SKM-1 treated with dmso at 0.1 percent for 144 hours (cell line): Measurements from ENCODE around the gene GOLGA6D.
"Not testable (repeated sequence)": the region's sequence is repeated elsewhere in the genome, so short reads cannot be mapped to it uniquely, and the experiment has no call there.

ENCODE experiments used
- DNase-seq: peaks from one replicate; lab custom pipeline; 2025; ENCODE audit not compliant: unreplicated experiment; lab: John Stamatoyannopoulos, UW

GOLGA6D gene, protein sequence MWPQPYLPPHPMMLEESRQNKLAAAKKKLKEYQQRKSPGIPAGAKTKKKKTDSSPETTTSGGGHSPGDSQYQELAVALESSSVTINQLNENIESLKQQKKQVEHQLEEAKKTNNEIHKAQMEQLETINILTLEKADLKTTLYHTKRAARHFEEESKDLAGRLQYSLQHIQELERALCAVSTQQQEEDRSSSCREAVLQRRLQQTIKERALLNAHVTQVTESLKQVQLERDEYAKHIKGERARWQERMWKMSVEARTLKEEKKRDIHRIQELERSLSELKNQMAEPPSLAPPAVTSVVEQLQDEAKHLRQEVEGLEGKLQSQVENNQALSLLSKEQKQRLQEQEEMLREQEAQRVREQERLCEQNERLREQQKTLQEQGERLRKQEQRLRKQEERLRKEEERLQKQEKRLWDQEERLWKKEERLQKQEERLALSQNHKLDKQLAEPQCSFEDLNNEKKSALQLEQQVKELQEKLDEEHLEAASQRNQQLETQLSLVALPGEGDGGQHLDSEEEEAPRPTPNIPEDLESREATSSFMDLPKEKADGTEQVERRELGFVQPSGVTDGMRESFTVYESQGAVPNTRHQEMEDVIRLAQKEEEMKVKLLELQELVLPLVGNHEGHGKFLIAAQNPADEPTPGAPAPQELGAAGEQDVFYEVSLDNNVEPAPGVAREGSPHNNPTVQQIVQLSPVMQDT

DNA sequence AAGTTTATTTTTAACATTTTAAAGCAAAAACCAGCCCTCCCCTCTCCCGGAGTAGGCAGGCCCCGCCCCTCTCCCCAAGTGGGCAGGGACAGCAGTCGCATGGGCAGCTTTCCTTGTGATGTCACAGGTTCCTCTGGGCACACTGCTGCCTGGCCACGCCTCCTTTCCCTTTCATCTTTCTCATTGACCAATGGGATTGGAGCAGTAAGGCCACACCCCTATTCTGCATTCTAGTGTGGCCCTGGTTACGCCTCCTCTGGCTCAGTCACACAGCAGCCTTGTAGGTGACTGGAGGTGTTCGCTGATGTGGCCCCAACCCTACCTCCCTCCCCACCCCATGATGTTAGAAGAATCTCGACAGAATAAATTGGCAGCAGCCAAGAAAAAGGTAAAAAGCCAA lies at the start of gene GOLGA6D:
Gene GOLGA6D (plus strand): TSS at position 264 of the 400 bp plus-strand sequence. CDS start 41 bp downstream, at position 305.
- DNase-seq = not testable (repeated sequence)

DNA sequence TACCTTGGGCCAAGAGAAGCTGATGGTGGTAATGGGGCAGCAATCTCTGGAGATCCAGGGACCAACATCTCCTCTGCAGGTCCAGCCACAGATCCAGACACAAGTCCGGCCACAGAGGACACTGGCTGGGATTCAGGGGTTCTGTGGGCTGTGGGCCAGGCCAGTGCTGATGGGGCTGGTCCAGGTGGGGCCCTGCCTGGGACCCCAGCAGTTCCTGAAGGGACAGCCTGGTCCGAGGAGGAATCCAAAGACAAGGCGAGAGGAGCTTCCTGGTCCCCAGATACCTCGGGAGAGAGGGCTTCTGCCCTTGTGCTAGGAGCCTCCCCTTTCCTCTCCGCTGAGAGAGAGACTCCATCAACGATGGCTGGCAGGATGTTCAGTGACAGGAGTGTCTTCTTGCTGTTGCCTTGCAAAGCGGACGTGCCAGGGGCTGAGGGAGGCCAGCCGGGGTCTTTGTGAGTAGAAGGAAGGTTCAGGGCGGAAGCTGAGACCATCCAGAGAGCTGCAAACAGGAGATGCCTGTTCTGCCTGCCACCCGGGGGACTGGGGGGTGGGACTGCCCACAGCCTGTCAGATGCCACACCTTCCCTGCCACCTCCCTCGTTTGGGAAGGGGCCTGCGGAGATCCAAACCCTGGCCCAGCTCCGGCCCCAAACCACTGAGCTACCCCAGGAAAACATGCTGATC lies 49.0 kb upstream of the GOLGA6D start:
- no peak for DNase-seq

DNA sequence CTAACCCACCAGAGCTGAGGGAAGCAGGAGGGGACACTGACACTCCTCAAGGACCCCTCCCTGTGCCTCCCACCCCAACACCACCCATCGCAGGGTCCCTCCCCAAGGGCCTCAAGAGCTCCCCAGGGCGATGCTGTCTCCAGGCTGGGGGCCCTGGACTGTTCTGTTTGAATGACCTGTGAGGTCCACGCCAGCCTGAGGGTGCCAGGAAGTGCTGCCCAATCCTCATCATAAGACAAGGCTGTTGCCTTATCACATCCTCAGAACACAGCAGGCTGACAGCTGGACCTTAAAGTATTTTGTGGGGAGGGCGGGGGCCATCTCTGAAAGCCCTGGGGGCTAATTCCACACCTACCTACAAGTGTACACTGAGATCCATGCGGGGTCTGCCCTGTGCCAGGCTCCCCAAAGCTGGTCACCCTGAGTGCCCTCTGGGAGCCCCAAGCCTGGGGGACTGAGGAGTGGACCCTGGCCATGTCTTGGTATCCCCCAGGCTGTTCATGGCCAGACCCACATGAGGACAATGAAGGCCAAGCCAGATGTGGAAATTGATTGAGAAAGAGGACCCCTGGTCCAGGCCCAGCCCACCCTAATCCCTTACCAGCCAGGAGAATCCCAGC lies 48.3 kb upstream of the GOLGA6D start:
- no peak for DNase-seq

DNA sequence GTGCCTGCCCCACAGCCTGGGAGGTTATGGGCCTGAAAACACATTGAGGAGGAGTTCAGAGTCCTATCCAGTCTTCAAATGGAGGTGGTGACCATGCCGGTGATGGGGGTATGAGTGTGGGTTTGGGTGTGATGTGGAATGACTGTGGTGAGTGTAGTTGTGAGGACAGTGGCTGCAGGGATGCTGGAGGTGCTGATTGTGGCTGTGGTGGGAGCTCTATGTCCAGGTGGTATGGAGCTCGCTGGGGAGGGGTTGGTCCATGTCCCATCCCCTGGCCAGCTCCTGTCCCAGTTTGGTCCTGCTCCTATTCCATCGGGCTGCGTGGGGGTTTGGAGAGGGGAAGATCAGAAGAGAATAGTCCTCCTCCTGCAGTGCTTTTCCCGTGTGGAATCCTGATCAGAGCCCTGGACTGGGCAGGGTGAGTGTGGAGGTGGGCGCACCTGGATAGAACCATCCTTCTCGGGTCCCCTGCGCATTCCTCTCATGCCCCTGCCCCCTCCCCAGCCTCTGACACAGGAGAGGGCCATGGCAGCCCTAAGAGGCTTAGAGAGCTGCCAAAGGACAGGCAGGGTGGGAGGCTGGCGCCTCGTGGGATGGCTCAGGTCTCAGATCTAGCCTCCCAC lies 47.5 kb upstream of the GOLGA6D start:
- DNase-seq = no peak

DNA sequence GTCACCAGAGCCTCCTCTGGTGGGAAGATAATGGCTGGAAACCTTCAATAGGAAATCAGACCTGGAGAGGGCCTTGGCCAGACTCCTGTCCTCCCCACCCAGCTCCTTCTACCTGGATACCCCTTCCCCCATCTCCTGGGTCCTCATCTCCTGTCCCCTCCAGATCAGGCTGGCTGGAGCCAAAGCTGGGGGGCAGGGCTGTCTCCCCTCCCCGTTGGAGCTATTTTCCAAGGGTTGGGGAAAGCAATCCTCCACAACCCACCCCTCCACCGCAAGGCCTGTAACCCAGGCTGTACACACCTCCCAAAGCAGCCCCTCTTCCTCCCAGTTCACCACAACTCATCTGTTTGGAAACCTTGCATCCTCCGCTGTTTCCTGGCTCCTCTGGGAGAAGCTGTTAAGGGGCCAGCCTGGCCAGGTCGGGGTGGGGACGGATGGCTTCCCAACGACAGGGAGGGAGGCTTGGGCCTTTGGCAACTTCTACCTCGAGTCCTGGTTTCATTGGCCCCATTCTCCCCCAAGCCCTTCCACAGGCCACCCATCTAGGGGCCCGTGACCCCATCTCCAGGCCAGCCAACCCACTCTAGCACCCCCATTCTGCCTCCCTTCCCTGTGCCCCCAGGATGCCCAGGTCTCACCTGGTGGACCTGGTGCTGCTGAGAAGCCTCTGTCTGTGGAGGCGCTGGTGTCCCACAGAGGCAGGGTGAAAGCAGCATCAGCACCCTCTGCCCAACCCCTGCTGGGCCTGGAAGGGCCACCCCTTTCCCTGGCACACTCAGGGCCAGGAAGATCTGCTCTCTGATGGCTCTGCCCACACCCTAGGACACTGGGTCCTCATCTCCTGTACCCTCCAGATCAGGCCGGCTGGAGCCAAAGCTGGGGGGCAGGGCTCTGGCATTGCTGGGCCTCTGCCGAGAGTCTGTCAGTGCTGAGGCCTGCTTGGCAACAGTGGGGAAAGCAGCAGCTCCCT lies 46.6 kb upstream of the GOLGA6D start:
- no peak for DNase-seq

DNA sequence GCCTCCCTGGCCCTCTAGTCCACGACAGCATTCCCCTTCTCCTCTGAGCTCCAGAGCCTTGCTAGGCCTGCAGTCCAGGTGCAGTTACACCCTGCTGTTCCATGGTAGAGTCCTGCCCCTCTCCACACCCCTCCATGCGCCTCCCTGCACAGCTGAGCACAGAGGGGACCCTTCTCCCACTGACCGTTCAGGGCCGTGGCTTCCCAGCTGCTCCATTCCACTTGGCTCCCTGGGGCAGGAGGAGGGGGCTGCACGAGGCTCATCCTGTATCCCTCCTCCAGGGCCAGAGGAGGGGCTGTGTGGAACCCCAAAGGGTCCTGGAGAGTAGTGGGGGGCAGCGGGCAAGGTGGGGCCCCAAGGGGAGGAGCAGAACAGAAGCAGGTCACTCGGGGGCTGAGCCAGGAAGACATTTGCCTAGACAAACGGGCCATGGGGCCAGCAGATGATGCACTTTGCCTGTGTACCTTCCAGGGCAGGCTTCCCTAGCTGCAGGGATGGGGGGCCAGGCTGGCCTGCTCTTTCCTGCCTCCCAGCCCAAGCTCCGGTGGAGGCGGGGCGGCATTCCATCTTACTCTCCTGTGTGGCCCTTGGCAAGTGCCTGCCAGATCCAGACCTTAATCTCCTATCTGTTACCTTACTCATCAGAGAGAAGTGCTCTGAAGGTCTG lies 45.2 kb upstream of the GOLGA6D start:
- DNase-seq = no peak

DNA sequence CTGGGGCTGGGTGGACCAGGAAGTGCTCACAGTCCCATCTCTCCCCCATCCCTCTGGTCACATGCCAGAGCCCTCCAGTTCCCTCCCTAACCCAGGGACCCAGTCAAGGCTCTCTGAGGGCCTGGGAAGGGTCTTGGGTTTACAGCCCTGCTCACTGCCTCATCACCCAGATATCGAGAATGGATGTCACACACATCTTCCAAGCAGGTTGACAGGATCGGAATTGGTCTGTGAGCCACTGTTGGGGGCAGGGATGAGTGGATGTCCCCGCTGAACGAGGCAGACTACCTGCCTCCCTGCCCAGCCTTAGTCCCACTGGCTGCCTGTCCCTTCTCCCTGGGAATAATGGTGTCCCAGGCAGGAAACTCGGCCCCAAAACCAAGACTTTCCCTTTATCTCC lies 44.5 kb upstream of the GOLGA6D start:
- no peak for DNase-seq

DNA sequence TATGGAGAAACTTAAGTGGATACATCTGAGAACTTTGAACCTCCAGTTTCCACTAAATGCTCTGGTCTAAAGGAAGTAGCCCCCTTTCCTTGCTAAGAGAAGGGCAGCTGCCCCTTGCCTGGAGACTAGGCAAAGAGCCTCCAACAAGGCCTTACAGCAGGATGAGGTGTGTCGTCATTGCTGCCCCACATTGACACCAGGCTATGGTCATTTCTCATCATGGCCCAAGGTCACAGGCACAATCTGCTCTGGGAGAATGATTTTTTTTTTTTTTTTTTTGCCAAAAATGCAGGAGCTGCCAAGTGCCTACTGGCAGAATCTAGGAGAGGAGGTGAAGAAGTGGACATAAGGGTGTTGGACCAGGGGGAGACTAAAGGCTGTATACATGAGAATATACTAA lies 36.9 kb upstream of the GOLGA6D start:
- DNase-seq = not testable (repeated sequence)

DNA sequence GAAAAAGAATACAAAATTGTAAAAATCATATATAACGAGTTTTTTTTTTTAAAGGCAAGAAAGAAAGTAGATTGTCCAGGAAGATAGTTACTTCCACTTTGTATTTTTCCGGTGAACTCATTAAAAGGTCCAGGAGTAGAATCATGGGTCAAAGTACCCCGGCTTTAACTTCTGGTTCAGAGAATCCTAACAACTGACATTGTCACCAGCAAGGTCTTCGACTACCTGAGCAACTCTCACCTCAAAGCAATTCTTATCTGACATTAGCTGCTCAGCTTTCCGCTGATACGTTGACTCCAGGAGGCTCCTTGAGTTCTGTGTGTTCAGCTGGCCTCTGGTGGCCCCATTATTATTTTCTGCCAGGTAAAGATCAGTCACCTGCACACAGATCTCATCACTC lies 33.6 kb upstream of the GOLGA6D start:
- DNase-seq = not testable (repeated sequence)

DNA sequence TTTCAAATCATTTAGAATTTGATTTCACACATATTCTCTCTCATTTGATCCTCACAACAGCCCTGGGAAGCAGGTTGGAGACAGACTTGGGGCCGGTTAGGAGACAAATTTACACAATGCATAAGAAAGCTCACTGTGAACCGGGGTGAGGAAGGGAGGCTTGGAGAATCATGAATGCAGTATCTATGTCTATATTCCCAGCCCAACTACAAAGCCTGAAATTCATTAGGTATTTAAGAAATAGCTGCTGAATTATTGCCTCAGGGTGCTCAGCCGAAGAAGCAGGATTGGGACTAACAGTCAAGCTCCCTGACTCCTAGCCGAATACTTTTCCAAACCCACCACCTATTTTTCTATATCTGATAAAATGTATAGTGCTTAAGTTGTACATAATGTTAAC lies 32.9 kb upstream of the GOLGA6D start:
- no peak for DNase-seq

DNA sequence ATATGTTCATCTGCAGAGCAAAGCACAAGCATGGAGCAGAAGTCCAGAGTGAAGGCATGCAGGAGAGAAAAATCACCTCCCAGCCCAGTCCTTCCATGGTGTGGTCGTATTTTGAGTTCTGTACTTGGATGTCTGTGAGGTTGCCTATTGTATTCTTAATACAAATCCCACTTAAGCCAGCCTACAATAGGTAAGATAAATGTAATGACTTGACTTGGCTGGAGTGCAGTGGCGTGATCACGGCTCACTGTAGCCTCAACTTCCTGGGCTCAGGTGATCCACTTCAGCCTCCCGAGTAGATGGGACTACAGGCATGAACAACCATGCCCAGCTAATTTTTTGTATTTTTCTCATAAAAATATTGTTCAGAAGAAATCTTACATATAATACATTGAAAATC lies 31.3 kb upstream of the GOLGA6D start:
- DNase-seq = not testable (repeated sequence)

DNA sequence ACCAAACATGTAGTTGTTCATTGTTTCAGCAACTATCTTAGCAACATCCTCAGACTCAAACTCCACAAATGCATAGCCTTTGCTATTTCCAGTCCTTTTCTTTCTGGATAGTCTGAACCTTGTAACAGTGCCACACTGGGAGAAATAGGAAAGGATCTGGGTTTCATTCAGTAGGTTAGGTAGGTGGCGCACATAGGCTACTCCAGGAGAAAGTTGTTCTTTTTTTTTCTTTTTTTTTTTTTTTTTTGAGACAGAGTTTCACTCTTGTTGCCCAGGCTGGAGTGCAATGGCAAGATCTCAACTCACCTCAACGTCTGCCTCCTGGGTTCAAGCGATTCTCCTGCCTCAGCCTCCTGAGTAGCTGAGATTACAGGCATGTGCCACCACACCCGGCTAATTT lies 30.4 kb upstream of the GOLGA6D start:
- not testable (repeated sequence) for DNase-seq

DNA sequence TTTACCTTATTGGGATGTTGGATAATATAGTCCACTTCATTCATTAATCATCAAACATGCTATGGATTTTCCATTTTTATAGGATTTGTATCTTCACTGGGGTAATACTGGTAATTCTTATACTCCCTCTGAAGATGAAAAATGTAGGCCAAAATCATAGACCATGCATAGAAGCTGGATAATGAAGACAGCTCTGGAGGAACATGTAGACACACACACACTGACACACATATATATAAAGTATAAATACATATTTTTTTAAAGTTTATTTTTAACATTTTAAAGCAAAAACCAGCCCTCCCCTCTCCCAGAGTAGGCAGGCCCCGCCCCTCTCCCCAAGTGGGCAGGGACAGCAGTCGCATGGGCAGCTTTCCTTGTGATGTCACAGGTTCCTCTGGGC lies 24.6 kb upstream of the GOLGA6D start, which contains the start of gene GOLGA6C:
Gene GOLGA6C (plus strand): TSS at position 301 of the 400 bp plus-strand sequence. CDS start 265 bp downstream, outside the sequence.
- DNase-seq = not testable (repeated sequence)

DNA sequence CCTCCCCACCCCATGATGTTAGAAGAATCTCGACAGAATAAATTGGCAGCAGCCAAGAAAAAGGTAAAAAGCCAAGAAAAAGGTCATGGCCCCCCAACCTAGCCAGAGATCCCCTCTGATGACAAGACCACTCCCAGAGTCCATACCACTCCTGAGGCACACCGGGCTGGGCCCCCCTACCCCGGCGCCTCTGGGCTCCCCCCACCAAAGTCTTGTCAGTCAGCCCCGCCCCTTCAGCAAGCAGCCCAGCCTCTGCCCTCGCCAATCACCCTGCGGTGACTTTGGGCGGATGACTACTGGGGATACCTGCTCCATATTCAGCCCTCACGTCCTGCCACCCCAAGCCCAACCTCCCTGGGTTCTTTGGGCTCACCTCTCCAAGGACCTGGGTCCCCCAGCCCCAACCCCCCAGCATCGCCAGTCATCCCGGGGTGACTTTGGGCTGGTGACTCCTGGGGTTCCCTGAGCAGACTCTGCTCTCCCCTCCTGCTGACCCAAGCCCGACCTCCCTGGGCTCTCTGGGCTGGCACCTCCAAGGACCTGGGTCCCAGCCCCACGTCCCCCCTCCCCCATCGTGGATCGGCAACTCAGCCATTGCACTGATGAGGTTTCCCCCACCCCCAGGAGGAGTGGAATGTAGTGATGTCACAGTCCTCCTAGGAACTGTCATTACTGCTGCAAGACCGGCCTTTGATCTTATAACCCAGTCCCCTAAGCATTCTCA lies 23.9 kb upstream of the GOLGA6D start:
- DNase-seq = not testable (repeated sequence)

DNA sequence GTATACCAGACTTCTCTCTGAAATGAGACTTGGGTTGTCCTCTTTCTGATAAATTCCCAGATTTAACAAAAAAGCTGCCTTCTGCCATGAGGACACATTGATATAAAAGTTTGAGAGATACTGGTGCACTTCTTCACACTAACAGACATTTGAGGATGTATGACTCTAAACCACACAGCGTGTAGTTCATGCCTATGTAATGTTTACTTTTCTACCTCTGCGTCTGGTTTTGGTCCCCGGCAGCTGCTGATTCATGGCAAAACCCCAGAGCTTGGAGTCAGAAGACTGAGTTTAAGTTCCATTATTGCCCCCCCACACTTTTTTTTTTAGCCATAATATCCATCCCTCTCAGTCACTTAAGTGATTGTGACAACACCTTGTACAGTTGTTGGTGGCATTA lies 22.8 kb upstream of the GOLGA6D start:
- not testable (repeated sequence) for DNase-seq

DNA sequence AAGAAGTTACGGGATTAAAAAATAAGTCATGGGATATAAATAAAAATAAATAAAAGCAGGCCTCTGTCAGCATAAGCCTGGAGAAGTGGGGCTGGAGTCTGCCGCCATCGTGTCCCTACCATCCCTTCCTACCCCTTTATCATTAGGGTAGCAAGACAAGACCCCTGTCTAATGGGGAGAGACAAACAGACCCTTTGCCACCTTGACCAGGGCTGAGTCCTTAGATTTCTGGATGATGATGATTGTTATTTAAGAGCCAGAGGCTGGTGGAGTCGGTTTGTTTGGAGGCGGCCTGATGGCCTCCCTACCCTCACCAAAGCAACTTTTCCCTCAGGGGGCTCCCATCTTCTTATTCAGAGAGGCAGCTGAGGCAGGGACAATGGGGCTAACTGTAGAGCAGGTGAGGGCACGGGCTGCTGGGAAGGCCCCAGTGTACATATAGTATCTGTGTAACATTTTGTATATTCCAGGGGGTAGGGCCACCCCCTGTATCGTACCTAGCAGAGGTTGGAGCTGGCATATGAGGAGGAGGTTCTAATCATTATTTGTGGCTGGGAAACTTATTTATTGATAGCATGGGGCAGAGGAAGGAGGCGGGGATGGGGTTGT lies 8.8 kb upstream of the GOLGA6D start:
- not testable (repeated sequence) for DNase-seq

DNA sequence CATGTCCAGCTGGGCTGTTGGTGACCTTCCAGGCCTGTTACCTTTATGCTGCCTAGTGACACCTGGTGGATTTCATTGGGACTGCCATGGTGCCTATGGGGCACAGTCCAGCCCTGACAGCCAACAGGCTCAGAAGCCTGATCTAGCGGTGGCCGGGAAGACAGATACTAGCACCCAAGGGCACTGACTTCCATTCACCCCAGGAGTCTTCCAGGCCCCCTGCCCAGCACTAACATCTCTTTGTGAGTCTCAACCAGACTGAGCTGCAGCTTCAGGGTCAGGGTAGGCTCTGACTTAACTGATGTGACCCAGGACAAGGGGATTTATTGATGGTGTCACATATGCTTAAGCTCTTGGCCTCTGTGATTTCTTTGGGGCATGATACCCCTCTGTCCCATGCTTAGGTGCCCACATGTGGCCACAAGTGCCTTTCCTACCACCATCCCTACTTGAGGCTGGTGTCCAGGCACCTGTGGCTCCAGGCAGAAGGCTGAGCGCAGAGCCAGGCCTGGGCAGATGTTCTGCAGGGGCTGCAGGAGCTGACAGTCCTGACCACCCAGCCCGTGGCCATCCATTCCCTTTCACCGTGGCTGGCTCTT lies 8.0 kb upstream of the GOLGA6D start:
- DNase-seq = not testable (repeated sequence)
